HG03558 (cell line): ENCODE results near the gene PCNT.

Source experiments
- ATAC-seq: cut with Tn5 transposase; IDR thresholded peaks from one replicate; pipeline ENCODE4 v1.9.1; 2021; ENCODE audit warnings: moderate number of reproducible peaks; ENCODE audit not compliant: unreplicated experiment; ENCODE audit errors: extremely low read depth

Gene PCNT

DNA sequence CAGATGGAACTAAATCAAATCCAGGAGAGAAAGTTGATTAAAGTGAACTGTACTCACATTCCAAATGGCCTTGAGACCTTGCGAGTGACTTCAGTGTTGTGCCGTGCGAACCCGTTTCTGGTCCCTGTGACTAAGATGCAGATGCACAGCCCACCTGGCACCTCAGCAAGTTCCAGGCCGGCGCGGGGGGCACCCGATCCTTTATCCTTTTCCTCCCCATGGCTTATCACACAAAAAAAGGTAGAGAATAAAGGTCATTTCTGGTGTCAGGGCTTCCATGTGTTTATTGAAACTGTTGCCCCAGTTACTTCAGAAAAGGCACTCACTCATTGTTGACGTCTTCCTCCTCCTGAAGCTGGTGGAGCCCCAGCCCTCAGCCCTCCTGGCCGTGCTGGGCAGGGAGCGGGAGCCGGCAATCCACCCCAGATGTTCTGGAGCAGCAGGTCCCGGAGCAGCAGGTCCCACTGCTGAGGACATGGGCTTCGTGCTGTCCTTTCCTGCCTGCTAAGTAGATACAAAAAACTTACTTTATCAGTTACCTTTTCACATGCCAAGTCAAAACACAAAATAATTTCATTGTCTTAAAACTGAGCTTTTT is 53.0 kb downstream of the PCNT start:
- ATAC-seq, result no peak

DNA sequence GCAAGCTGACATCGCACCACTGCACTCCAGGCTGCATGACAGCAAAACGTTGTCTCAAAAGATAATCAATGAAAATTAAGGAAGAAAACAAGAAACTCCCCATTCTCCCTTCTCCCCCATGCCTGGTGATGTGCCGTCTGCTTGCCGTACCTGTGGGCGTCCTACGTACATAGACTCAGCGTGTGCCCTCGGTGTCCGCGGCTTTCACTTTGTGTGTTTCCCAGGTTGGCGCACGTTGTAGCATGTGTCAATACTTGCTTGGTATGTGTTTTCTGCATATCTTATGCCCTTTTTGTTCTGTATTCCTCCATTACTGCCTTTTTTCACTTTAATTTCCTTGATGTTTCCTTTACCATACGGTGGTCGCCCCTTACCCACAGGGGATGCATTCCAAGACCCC is 53.8 kb downstream of the PCNT start:
- ATAC-seq, result no peak

DNA sequence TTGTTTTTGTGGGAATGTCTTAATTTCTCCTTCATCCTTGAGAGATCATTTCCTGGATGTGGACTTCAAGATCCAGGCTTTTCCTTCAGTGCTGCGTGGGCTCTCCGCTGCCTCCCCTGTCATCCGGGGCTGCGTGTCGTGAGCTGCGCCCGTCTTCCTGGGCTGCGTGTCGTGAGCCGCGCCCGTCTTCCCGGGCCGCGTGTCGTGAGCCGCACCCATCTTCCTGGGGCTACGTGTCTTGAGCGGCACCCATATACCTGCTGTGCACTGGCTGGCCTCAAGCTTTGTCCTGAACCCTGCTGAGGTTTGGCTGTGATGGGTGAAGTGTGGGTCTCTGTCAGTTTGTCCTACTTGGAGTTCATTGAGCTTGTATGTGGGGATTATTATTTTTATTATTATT is 55.1 kb downstream of the PCNT start:
- ATAC-seq, result no peak

DNA sequence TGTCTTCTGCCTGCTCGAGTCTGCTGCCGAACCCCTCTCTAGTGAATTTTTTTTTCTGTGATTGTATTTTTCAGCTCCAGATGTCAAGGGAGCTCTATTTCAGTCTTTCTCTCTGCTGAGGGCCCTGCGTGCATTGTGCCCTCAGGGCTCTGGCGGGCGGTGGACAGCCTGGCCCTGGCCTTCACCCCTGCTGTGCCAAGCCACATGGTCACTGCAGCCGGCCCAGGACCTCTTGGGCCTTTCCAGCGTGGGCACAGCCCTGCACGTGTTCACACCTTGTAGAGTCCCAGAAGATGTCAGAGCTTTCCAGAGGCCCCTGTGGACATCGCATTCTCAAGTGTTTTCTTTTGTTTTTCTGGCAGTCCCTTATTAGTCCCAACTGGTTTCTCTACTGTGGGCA is 55.7 kb downstream of the PCNT start:
- ATAC-seq, result no peak

DNA sequence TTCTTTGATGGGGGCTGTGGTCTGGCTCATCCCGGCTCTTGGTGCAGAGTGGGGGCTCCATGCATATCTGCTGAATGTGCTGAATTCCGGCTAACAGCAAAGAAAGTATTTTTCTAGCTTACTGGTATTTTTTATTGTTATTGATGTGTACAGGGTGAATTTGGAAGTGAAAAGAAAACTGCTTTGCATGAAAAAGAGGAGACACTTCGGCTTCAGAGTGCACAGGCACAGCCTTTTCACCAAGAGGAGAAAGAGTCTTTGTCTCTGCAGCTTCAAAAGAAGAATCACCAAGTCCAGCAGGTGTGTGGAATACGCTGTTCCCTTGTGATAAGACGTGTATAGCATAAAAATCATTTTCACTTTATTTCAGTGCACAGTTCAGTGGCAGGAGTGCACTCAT is 57.6 kb downstream of the PCNT start:
- no peak for ATAC-seq

DNA sequence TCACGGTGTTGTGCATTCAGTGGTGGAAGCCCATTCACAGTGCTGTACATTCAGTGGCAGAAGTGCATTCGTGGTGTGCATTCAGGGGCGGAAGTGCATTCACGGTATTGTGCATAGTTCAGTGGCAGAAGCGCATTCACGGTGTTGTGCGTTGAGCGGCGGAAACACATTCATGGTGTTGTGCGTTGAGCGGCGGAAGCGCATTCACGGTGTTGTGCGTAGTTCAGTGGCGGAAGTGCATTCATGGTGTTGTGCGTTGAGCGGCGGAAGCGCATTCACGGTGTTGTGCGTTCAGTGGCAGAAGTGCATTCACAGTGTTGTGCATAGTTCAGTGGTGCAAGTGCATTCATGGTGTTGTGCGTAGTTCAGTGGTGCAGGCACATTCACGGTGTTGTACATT is 60.6 kb downstream of the PCNT start:
- ATAC-seq, result no peak

DNA sequence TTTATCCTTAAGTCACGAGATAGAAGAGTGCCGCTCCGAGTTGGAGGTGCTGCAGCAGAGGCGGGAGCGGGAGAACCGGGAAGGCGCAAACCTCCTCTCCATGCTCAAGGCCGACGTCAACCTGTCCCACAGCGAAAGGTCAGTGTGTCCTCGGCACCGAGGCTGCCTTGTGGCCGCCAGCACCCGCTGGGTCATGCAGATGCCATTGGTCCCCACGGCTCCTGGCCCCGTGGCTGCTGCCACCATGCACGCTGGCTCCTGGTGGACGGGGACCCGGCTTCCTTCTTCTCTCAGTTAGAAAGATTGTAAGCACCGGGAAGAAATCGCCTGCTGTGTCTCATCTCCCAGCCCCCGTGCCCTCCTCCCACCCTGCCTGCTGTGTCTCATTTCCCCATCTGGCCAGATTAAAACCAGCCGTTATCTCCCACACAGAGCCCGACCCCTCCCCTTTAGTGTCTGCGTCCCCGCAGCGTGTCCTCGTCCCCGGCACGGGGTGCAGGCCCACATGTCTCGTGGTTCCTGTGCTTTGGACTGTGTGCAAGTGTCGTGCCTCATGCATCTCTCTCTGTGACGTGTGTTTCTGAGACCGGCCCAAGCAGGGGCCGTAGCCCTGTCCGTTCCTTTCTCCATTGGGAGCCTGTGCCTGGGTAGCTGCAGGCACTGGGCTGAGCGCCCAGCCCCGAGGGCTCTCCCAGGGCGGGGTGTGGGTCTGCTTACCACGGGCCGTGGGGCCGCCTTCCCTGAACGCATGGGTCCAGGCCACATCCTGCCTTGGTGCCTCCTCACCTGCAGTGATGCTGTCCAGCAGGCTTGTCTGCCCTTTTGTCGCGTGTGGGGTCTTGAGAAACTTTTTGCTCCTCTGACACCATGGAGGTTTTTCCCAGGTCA is 62.1 kb downstream of the PCNT start:
- no peak for ATAC-seq

DNA sequence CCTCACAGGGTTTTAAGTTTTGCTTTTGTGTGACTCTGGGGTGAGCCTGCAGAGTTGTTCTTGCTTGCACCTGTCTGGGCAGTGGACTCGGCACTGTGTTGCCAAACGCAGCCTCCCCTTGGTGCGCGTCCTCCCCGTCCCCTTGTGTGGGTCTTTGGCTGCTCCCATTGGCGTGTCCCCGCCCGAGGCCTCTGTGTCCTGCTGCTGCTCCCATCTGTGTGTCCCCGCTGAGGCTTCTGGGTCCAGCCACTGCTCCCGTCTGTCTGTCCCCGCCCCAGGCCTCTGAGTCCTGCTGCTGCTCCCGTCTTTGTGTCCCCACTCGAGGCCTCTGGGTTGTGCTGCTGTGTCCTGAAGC is 62.8 kb downstream of the PCNT start:
- no peak for ATAC-seq

DNA sequence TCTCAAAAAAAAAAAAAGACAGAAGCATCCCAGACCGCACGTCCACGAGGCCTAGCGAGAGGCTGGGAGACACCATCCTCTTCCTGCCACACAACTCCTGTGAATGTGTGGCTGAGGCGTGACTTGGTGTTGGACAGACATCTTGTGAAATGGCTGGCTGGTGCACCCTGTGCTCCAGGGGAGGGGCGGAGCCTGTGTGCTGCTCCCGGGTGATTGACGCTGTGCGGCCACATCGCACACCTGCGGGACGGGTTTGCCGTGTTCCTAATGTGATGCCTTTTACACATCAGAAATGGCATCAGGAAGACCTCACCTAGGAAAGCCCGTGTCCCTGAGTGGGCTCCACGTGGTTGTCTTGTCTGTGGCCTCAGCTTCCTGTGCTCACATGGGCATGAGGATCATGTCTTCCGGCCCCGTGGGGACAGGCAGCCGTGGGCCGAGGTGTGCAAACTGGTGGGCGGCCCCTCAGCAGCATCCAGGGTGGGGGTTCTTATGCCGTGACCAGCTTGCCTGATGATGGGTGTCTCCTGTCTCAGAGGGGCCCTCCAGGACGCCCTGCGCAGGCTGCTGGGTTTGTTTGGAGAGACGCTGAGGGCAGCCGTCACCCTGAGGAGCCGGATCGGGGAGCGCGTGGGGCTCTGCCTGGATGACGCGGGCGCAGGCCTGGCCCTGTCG is 64.4 kb downstream of the PCNT start:
- ATAC-seq, result no peak

DNA sequence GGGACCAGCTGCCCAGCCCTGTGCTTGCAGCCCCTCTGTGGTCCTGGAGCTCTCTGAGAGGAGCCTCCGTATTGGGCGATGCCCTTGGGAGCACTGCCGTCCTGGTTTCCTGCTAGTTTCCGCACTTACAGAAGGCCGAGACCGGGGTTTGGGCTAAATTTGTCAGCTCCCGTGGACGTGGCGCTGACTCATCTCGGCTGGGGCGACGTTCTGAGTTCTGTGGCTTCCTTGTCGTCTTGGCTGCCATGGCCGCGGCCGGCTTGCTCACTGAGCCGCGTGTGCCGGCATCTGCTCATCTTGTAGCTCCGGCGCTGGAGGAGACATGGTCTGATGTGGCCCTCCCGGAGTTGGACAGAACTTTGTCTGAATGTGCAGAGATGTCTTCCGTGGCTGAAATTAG is 64.9 kb downstream of the PCNT start:
- ATAC-seq, result no peak

DNA sequence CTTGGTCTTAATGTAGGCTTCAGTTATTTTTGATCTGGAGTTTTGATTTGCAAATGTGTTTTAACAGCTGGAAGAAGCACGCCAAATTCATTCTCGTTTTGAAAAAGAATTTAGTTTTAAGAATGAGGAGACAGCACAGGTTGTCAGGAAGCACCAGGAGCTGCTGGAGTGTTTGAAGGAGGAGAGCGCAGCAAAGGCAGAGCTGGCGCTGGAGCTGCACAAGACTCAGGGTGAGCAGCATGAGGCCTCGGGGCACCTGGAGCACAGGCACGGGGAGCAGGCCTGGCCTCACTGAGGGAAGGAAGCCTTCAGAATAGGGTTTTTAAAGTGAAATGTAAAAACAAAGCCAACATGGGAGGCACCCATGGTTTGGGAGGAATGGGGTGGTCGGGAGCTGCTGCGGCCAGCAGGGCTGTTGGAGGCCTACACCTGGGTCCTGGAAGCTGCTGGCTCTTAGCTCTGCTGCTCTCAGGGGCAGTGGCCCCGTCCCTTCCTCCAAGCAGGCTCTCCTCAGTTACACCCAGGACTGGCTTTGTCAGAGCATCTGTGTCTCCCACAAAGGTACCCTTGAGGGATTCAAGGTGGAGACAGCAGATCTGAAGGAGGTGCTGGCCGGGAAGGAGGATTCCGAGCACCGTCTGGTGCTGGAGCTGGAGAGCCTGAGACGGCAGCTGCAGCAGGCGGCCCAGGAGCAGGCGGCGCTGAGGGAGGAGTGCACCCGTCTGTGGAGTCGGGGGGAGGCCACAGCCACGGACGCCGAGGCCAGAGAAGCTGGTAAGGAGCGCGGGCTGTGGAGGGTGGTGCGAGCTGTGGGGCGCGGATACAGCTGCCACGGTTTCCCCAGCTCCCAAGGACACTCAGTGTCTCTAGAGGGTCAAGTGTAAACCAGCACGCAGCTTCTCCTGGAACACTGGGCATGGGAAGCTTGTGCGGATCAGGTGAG is 66.9 kb downstream of the PCNT start:
- ATAC-seq, result no peak

DNA sequence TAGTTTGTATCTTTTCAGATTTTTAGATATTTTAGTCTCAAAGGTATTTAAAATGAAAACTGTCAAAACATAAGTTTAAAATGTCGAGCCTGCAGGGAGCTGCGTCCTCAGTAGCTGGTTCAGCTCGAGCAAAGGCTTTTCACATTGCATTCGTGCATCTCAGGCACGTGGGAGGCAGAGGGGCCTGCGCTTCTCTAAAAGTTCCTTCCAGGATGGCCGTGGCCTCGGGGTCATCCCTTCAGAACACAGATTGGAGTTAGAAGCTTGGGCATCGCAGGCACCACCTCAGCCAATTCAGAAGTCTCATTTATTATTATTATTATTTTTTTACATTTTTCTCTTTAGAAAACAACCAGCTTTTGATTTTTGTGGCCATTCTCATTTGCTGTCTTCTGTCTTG is 67.8 kb downstream of the PCNT start:
- no peak for ATAC-seq

DNA sequence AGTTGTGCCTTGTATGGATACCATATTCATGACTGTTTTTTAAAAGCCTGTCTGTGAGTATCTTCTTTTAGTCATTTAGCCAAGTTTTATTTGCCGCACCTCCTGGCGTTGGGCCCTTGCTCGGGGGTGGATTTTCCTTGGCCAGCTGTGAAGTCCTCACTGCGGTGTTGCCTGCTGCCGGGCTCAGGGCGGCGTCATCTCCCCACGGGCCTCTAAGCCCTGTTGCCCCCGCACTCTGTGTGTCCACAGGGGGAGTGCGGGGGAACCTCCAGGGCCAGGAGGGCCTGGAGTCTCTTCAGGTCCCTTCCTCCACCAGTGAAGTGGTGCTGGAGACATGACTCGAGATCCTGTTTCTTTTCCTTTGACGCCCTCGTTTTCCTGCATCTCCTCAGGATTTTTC is 69.0 kb downstream of the PCNT start:
- ATAC-seq, result no peak

DNA sequence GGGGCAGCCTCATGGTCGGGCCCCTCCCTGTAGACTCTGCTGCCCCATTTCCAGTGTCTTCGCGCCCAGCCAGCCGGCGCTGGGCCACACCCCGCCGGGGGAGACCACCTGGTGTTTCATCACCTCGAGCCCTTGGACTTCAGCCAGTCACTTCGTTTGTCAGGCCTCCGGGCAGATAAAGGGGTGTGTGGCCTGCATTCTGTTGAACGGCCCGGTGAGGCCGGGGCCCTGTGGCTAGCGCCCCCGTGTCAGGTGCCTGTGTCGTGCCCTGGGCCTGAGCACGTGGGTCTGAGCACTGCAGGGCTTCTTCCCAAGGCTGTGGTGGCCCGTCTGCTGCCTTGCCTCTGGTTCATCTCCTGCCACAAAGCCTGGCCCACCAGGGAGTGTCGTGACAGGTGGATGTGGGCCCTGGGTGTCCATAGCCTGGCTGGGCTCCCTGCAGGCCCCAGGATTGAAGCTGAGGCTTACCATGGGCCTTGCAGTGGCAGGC is 69.5 kb downstream of the PCNT start:
- ATAC-seq, result no peak

DNA sequence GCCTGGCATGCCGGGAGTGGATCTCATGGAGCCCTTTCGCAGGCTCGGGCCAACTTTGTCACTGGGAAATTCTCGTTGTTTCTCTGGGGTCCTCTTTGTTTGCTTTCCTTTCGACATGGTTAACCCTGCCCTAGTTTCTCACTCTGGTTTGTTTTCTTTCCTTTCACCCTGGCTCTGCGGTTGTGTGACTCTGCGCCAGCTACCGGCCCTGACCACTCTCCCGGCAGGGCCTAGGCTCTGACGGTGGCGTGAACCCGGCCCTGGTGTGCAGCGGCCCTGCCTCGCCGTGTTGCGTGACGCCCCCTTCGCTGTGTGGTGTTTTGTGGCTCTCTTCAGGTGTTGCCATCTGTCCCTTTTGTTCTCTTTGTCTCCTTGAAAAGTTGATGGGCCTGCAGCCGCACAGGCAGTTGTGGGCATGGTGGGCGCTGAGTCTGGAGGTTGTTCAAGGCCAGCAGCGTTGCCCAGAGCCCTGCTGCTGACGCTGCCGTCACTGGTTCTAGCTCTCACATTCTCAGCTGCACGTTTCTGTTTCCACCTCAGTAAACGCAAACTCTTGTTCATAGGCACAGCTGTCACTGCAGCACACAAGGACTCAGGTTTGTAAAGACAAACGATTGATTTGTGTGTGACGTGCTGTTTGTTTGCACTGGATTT is 70.1 kb downstream of the PCNT start:
- no peak for ATAC-seq

DNA sequence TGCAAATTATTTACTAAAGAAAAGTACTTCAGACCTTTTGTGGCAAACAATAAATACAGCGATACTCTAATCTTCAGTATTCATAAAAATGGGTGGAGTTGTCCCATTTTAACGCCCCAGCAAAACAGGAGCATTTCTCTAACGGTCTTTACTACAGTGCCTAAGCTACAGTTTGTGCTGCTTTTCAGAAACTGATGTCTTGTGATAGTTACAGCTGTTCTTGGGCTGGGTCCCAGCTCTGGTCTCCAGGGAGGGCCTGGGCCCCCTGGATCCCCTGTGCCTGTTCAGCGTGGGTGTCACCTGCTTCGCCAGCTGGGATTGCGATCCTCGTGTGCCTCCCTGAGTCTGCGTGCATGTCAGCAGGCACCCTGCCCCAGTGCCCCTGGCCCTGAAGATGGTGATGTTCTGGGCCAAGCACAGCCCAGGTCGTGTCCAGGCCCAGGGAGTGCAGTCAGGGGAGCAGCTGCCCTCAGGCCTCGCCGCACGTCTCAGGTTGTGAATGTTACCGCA is 70.7 kb downstream of the PCNT start:
- no peak for ATAC-seq

DNA sequence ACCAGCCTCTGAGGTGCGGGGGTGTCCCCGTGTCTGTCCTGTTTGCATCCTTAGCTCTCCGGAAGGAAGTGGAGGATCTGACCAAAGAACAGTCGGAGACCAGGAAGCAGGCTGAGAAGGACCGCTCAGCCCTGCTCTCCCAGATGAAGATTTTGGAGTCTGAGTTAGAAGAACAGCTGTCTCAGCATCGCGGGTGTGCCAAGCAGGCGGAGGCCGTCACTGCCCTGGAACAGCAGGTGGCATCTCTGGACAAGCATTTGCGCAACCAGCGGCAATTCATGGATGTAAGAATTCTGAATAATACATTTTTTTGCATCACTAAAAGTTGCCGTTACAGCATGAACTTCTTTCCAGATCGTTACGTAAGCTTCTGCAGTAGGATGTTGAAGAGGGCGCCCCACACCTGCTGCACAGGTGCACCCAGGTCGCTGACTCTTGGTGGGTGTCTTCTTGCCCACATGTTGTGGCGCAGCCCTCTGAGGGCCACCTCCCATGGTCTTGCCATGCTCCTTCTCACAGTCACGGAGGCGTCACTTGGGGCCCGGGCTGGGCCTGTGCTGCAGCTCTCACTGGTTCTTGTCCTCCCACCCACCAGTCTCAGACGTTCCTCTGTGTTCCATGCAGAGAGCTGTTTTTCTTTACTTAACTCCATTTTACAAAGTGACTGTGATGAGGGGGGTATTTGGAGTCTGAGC is 73.4 kb downstream of the PCNT start:
- ATAC-seq, result no peak

DNA sequence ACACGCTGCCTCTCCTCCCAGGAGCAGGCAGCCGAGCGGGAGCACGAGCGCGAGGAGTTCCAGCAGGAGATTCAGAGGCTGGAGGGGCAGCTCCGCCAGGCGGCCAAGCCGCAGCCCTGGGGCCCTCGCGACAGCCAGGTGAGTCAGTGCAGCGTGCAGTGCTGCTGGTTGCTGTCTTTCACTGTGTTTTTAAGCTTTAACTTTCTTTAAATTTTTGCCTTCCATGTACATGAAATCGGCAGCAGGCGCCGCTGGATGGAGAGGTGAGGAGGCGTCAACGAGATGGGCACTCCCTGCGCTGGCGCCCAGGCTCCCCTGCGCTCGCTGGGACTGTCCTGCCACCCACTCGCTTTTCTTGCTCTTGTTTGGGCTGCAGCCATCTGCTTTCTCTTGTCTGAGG is 74.0 kb downstream of the PCNT start:
- no peak for ATAC-seq

DNA sequence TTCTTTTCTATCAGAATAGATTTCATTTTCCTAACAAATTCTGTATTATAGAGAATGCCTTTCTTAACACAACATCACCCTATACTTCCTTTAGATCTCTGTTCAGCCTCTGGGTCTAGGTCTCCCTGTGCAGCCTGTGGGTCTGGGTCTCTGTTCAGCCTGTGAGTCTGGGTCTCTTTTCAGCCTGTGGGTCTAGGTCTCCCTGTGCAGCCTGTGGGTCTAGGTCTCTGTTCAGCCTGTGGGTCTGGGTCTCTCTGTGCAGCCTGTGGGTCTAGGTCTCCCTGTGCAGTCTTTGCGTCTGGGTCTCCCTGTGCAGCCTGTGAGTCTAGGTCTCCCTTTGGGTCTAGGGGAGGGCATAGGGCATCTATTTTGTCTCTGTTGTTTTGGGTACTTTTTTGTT is 75.2 kb downstream of the PCNT start:
- ATAC-seq, result no peak
